GM03348 (cell line): ENCODE data around the gene L3MBTL2.

Experiments used
- DNase-seq: peaks from one replicate; pipeline ENCODE4 v3.0.0; 2012; ENCODE audit warnings: low spot score

L3MBTL2 gene

GRCh38 chr22:41215409-41215808 lies 10.3 kb downstream of the L3MBTL2 start:
- no peak for DNase-seq

GRCh38 chr22:41215926-41216325 lies 10.8 kb downstream of the L3MBTL2 start:
- DNase-seq, result no peak

- DNase-seq, result no peak
These were observed 11.9 kb downstream of the L3MBTL2 start for GRCh38 chr22:41216984-41217383.

DNA sequence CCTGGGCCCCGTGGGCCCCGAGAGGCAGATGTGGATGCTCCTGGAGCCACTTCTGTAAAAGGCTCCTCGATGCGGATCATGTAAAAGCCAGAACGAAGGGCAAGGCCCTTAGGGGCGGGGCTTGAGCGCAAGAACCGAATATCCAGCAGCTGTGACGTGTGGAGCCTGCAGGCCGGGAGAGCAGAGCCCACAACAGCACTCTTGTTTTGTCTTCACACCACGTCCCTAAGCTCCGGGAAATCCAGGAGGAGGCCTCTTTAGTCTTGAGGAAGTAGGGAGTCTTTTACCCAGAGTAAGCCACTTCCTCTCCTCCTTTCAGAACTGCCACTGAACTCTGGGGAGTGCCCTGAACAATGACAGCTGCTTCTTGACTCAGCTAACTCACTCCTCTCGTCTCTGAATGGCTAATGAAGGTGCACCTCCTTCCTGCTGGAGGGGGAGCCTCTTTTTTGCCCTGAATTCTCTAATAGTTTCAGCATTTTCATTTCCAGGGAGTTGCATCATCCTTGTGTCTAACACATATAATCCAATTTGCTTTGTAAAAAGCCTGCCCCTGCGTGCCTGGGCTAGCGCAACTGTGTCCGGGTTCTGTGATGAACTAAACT lies 12.5 kb downstream of the L3MBTL2 start:
- DNase-seq, result peak; percentile 82

- DNase-seq, result no peak
These were observed 17.9 kb downstream of the L3MBTL2 start for GRCh38 chr22:41222846-41223507.

- DNase-seq, result no peak
These were observed 18.4 kb downstream of the L3MBTL2 start for GRCh38 chr22:41223535-41223934.

GRCh38 chr22:41226723-41227655 lies 21.9 kb downstream of the L3MBTL2 start:
- DNase-seq, result no peak

DNA sequence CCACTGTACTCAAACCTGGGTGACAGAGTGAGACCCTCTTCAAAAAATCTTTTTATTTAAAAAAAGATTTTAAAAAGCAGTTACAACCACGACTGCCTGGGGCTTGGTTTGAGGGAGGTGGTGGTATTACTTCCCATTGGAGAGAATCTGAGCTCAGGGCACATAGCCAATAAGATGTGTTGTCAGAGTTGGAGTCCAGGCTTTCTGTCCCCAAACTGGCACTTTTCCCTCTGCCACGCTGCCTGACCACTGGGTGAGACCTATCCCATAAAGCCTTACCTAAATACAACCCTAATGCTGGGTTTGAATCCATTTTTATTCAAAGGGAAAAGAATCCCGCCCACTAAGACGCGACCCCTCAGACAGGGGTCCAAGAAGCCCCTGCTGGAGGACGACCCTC lies 24.1 kb downstream of the L3MBTL2 start:
- DNase-seq, result no peak

DNA sequence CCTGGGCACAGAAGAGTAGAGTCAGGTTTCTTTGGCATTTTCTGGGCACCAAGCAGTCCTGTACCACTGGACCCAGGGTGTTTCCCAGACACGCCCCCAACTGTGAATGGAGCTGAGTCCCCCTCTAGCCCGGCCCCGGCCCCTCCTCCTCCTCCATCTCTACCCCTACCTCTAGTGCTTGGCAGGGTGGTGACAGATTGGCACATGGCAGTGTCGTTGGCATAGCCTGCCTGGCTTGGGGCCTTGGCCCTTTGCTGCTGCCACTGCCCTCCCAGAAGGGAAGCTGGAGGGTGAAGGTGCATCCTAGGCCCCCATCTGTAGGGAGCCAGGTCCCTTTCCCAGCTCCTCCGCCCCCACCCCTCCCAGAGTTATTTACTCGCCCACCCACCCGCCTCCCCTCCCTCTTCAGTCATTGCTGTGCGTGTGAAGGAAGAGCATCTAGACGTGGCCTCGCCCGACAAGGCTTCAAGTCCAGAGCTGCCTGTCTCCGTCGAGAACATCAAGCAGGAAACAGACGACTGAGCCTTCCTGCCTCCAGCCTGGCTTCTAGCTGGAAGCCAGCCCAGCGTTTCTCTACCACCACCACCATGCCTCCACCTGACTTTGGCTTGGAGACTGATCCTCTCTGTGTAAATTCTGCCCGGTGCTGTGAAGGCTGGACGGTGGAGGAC lies 24.8 kb downstream of the L3MBTL2 start:
- DNase-seq, result no peak

DNA sequence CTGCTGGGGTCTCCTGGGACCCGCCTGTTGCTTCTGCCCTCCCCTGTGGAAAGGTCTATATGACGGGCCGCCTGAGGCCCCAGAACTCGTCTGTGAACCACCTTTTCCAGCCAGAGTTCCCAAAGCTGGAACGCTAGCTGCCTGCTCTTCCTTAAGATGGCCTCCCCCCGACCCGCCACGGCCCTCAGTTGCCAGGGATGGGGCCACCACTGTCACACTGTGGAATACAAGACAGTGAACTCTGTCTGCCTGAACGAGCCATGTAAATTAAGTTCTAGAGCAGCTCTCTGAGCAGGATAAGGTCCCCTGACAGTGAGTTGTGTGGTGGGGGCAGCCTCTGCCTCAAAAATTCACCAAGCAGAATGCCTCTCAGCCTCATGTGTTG lies 25.3 kb downstream of the L3MBTL2 start:
- DNase-seq, result no peak

DNA sequence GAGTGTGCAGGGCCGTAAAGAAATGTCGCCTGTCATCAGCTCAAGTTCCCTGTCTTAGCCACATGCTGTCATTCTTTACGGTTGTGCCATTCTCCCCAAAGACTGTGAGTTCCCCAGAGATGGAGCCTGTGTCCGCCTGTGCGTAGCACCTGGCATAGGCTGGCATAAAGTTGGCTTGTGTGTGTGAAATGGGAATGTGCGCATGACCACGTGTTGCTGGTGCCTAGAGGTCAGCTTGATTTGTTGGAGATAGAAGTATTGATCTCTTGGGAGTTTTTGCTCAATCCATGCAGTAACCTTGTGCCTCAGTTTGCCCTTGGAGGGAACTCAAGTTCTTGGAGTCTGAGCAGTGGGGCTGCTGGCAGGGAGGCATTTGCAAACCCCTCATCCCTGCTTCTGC lies 26.3 kb downstream of the L3MBTL2 start:
- DNase-seq, result no peak

DNA sequence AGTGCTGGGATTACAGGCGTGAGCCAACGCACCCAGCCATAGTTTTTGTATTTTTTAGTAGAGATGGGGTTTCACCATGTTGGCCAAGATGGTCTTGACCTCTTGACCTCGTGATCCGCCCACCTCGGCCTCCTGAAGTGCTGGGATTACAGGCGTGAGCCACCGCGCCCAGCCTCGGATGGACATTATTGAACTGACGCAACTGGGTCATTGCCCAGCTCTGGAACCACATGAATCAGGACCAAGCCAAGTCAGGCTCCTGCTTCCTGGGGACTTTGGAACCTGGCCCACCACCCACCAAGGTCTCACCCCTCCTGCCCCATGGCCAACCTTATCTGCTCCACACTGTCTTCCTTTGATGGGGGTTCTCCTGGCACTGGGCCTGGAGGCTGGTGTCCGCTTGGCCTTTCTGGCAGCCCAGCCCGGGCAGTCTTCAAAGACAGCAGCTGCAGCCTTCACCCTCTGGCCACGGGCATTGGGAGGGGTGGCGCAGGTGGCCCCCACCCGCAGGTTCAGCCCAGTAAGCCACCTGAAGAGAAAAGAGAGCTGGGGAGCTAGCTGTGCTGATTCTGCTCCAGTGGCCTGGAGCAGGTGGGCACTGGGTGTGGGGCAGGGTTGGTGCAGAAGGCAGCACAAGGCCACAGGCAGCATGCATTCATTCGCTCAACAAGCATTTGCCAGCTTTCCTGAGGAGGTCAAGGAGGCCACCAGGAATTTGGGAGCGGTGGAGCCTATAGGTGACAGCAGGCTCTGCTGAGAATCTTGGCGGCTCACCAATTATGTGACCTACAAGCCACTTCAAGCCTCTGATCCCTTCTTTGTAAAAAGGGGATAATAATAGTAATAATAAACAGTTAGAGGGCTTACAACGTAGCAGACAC lies 29.9 kb downstream of the L3MBTL2 start:
- no peak for DNase-seq

- DNase-seq, result no peak
These were observed 32.1 kb downstream of the L3MBTL2 start for GRCh38 chr22:41237036-41237706.

DNA sequence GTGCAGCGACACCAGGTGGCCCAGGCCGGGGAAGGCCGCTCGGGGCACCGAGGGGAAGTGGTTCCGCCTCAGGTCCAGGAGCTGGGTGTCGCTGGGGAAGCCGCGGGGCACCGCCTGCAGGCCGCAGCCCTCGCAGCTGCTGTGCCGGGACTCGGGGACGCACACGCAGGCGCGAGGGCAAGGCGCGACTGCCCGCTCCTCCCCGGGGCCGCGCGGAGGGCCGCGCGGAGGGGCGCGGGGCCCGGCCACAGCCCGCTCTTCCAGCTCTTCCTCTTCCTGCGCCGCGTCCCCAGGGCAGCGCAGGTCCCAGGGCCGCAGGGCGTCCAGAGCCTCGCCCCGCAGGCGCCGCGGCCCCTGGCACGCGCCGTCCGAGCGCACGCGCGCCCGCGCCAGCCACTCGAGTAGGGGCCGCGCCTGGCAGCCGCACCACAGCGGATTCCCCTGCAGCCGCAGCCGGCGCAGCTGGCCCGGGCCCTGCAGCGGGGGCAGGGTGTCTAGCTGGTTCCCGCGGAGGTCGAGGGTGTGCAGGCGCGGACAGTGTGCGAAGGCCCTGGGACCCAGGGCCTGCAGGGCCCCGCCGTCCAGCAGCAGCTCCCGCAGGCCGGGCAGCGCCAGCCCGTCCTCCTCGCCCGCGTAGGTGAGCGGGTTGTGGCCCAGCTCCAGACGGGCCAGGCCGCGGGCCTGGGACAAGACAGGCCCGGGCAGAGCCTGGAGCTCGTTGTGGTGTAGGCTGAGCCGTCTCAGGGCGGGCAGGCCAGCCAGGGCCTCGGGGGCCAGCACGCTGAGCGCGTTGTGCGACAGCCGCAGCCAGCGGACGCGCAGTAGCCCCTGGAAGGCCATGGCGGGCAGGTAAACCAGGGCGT lies 32.8 kb downstream of the L3MBTL2 start:
- DNase-seq, result peak; percentile 80

- DNase-seq, result no peak
These were observed 33.7 kb downstream of the L3MBTL2 start for GRCh38 chr22:41238570-41239442.

GRCh38 chr22:41239443-41240128 lies 34.5 kb downstream of the L3MBTL2 start:
- no peak for DNase-seq

DNA sequence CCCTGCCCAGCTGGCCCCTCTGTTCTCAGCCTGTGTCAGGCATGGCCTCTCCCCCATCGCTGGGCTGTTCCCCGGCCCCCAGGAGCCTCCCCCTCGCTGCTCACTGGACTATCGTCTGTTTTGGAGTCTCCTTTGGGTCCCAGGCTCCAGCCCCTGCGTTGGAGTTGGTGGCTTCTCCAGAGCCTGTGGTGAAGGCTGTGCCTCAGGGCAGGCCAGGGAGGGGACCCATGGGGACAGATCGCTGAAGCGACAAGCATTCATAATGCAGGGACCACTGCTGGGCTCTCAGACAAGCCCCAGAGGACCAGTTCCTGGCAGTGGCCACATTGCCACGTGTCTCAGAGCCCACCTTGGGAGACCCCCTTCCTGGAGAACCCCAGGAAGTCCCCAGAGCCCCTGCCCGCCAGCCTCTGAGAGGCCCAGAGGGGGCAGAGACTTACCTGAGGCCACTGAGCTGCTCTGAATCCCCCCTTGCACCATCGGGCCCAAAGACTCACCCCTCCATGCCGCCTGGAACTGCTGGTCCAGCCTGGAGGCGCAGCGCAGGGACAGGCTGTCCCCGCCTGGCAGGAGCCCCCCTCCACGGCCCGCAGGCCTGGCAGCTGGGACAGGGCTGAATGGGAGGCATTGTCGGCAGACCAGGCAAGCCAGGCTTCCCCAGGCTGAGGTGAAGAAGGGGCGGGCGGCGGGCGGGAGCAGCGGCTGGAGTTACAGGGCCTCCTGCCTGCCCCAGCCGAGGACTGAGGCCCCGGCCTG lies 35.4 kb downstream of the L3MBTL2 start, which contains the start of gene CHADL:
TSS of gene CHADL (minus strand) at position 555 of the 756 bp plus-strand sequence. CDS start at position 505, 50 bp downstream.
- no peak for DNase-seq
